SK-N-SH (cell line): ENCODE measurements around the gene ARHGAP10.

ENCODE experiments used
- EZH2phosphoT487 ChIP-seq: fragments of 200-600 bp; sonication (generic); IDR thresholded peaks from 2 replicates; pipeline ENCODE4 v1.6.1; 2017; ENCODE audit warnings: low read depth, mixed run types, mild to moderate bottlenecking, antibody characterized with exemption, moderate library complexity, borderline replicate concordance
- FOSL2 ChIP-seq: IDR thresholded peaks from 2 replicates; pipeline ENCODE4 v1.4.0; 2012; ENCODE audit warnings: low read depth, mild to moderate bottlenecking, moderate library complexity, borderline replicate concordance
- NRF1 ChIP-seq: IDR thresholded peaks from 2 replicates; pipeline ENCODE4 v1.6.1; 2012; ENCODE audit warnings: low read depth, mild to moderate bottlenecking, low read length
- POLR2AphosphoS5 ChIP-seq: IDR thresholded peaks from 2 replicates; pipeline ENCODE4 v1.6.1; 2012; ENCODE audit warnings: low read depth, low read length
- SMC3 ChIP-seq: IDR thresholded peaks from 2 replicates; pipeline ENCODE4 v1.6.1; 2012; ENCODE audit warnings: low read depth, low read length, improper control_type of control experiment
- TF ChIP-seq, protein P1 (sequence below): fragments of 200-600 bp; sonication (generic); IDR thresholded peaks from 2 replicates; pipeline ENCODE4 v1.6.1; 2017; ENCODE audit warnings: antibody characterized with exemption, mild to moderate bottlenecking, moderate library complexity
- TF ChIP-seq, protein P2 (sequence below): IDR thresholded peaks from 2 replicates; pipeline ENCODE4; 2012
- TF ChIP-seq, protein P3 (sequence below): IDR thresholded peaks from 2 replicates; pipeline ENCODE4 v1.4.0; 2012; ENCODE audit warnings: low read depth

DNA sequence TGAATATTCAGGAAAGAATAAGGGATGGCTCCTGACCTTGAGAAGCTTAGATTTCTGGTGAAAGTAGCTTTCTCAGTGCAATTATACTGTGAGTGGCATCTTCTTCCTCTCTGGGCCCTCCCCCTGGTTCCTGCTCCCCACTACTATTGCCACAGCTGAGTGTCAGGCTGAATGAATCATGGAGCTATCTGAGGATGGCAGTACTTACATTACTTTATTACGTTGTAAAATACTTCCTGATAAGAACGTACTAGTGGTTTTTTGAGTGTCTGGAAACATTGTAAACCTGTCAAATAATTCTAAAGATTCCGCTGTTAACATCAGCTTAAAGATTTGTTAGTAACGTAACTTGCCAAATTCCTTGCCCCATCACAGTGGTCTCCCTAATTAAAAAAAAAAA is 36.2 kb downstream of the ARHGAP10 start:
- TF ChIP-seq, protein P1, sequence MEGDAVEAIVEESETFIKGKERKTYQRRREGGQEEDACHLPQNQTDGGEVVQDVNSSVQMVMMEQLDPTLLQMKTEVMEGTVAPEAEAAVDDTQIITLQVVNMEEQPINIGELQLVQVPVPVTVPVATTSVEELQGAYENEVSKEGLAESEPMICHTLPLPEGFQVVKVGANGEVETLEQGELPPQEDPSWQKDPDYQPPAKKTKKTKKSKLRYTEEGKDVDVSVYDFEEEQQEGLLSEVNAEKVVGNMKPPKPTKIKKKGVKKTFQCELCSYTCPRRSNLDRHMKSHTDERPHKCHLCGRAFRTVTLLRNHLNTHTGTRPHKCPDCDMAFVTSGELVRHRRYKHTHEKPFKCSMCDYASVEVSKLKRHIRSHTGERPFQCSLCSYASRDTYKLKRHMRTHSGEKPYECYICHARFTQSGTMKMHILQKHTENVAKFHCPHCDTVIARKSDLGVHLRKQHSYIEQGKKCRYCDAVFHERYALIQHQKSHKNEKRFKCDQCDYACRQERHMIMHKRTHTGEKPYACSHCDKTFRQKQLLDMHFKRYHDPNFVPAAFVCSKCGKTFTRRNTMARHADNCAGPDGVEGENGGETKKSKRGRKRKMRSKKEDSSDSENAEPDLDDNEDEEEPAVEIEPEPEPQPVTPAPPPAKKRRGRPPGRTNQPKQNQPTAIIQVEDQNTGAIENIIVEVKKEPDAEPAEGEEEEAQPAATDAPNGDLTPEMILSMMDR = no peak
- TF ChIP-seq NRF1 = no peak
- no peak for TF ChIP-seq SMC3
- no peak for TF ChIP-seq EZH2phosphoT487
- TF ChIP-seq, protein P2, sequence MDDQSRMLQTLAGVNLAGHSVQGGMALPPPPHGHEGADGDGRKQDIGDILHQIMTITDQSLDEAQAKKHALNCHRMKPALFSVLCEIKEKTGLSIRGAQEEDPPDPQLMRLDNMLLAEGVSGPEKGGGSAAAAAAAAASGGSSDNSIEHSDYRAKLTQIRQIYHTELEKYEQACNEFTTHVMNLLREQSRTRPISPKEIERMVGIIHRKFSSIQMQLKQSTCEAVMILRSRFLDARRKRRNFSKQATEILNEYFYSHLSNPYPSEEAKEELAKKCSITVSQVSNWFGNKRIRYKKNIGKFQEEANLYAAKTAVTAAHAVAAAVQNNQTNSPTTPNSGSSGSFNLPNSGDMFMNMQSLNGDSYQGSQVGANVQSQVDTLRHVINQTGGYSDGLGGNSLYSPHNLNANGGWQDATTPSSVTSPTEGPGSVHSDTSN = peak; percentile 92
- peak; percentile 59; the same call in 1 of the 2 replicates for TF ChIP-seq FOSL2
- TF ChIP-seq, protein P3, sequence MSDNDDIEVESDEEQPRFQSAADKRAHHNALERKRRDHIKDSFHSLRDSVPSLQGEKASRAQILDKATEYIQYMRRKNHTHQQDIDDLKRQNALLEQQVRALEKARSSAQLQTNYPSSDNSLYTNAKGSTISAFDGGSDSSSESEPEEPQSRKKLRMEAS = no peak
- no peak; the same call in 1 of the 2 replicates for TF ChIP-seq POLR2AphosphoS5
